ENCODE data around the gene SLC22A3.

DNA sequence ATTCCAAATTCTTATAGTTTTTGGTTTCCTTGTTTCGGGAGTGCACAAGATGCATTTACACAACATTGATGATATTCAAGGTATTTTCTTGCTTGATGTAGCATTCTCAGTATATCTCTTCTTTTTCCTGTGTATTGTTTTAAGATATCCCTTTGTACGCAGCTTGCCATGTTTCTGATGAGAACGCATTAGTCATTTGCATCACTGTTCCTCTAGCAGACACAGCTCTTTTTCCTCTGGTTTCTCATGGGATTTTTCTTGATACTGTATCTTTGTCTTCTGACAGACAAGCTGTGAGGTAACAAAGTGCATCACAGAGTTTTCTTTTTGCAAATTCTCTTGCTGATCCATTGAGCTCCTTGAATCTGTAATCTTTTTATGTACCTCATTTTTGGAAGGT lies 146.4 kb downstream of the SLC22A3 start:
- TF ChIP-seq CTCF (IDR thresholded peaks at IDR 0.05), result no peak
- no peak for TF ChIP-seq POLR2A (IDR thresholded peaks at IDR 0.05)

Data from testis (tissue), 2 donors.